ENCODE data around the gene MPC1L.

Gene MPC1L

DNA sequence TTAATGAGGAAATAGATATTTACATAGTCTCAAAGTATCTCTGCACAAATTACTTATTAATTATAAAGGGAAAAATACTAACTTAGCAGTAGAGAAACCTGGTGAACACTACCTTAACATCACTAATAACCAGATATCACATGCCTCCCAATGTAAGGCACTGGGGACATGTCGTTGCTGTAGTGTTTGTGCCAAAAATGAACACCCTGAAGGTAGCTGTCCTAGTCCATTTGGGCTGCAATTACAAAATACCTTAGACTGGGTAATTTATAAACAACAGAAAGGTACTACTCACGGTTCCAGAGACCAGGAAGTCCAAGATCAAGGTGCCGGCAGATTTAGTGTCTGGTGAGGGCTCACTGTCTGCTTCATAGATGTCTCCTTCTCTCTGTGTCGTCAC is 10.7 kb upstream of the MPC1L start:
- TF ChIP-seq, protein P1, sequence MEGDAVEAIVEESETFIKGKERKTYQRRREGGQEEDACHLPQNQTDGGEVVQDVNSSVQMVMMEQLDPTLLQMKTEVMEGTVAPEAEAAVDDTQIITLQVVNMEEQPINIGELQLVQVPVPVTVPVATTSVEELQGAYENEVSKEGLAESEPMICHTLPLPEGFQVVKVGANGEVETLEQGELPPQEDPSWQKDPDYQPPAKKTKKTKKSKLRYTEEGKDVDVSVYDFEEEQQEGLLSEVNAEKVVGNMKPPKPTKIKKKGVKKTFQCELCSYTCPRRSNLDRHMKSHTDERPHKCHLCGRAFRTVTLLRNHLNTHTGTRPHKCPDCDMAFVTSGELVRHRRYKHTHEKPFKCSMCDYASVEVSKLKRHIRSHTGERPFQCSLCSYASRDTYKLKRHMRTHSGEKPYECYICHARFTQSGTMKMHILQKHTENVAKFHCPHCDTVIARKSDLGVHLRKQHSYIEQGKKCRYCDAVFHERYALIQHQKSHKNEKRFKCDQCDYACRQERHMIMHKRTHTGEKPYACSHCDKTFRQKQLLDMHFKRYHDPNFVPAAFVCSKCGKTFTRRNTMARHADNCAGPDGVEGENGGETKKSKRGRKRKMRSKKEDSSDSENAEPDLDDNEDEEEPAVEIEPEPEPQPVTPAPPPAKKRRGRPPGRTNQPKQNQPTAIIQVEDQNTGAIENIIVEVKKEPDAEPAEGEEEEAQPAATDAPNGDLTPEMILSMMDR (conservative IDR thresholded peaks at IDR 0.05; ENCODE audit: low read length) = no peak
- H3K4me3 ChIP-seq (ENCODE audit: low read length) = no peak overlapping the region
- no peak for DNase-seq (ENCODE audit: low read depth)

DNA sequence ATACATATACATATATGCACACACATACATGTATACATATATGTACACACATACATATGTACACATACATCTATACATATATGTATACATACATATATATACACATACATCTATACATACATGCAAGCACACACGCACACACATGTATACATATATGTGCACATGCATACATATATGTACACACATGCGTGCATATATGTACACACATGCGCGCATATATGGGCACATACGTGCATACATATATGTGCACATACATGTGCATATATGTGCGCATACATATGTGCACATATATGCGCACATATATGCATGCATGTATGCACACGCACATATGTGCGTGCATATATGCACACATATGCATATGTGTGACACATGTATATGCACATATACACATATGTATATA is 7.3 kb upstream of the MPC1L start:
- TF ChIP-seq, protein P1 (conservative IDR thresholded peaks at IDR 0.05; ENCODE audit: low read length) = no peak
- H3K4me3 ChIP-seq (ENCODE audit: low read length) = no peak overlapping the region
- no peak for DNase-seq (ENCODE audit: low read depth)

DNA sequence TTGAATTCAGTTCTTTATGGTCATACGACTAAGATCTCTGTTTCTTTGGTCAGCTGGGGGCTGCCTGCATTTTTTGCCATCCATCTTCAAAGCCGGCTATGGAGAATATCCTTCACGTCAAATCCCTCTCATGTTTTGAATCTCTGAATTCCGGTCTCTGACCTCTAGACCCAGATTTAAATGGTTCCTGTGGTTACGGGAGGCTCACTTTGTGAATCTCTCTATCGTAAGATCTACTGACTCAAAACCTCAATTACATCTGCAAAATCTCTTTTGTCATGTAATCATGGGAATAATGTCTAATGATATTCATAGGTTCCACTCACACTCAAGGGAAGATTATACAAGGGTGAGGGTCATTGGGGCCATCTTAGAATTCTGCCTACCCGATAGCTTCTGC is 5.7 kb upstream of the MPC1L start:
- DNase-seq (ENCODE audit: low read depth) = no peak
- H3K4me3 ChIP-seq (ENCODE audit: low read length) = no peak overlapping the region
- TF ChIP-seq, protein P1 (conservative IDR thresholded peaks at IDR 0.05; ENCODE audit: low read length) = no peak

GRCh38 chrX:40622479-40623138 is 619 bp upstream of the MPC1L start:
- DNase-seq (ENCODE audit: low read depth) = no peak
- no peak overlapping the region for H3K4me3 ChIP-seq (ENCODE audit: low read length)
- TF ChIP-seq, protein P1 (conservative IDR thresholded peaks at IDR 0.05; ENCODE audit: low read length) = no peak

DNA sequence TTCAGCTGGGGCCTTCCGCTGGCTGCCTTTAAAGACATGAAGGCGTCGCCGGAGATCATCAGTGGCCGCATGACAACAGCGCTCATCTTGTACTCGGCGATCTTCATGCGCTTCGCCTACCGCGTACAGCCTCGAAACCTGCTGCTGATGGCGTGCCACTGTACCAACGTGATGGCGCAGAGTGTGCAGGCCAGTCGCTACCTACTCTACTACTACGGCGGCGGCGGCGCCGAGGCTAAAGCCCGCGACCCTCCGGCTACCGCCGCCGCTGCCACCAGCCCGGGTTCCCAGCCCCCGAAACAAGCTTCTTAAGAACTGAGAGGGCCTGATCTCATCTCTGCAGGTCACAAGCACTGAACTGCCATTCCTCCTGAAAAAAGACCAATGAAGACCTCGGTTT is 437 bp downstream of the MPC1L start:
- no peak overlapping the region for H3K4me3 ChIP-seq (ENCODE audit: low read length)
- TF ChIP-seq, protein P1 (conservative IDR thresholded peaks at IDR 0.05; ENCODE audit: low read length) = no peak
- DNase-seq (ENCODE audit: low read depth) = no peak

- no peak for DNase-seq (ENCODE audit: low read depth)
- TF ChIP-seq, protein P1 (conservative IDR thresholded peaks at IDR 0.05; ENCODE audit: low read length) = no peak
- no peak overlapping the region for H3K4me3 ChIP-seq (ENCODE audit: low read length)
These were observed 2.1 kb downstream of the MPC1L start for GRCh38 chrX:40625294-40625693.

DNA sequence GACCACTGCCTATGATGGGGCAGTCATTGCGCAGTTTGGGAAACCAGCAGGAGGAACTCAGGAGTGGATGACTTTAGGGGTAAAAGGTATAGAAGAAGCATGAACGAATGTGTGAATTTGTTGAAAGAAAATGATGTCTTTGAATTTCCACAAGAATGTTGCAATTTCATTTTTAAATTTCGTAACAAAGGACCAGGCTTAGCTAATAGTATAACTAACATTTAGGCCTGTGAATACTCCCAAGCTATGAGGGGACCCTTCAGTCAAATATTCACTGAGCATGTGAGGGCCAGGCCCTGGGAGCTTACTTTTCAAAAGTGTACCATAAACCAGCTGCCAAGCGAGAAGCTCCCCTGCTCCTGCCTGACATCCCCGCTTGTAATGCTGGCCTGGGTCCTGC is 5.3 kb downstream of the MPC1L start:
- peak; percentile 17 for DNase-seq (ENCODE audit: low read depth)
- H3K4me3 ChIP-seq (ENCODE audit: low read length) = no peak overlapping the region
- TF ChIP-seq, protein P1 (conservative IDR thresholded peaks at IDR 0.05; ENCODE audit: low read length) = no peak
